Fibroblast of mammary gland (primary cell): ENCODE data around the gene CRLF2.
"Not testable (repeated sequence)": the region's sequence is repeated elsewhere in the genome, so short reads cannot be mapped to it uniquely, and the experiment has no call there.

Source experiments
- DNase-seq: peaks from one replicate; pipeline ENCODE4 v3.0.0-alpha.2; 2010; ENCODE audit warnings: low read depth
- H3K4me3 ChIP-seq: 2 replicates; pipeline ENCODE4 v1.5.1; 2011; ENCODE audit warnings: low read depth, mild to moderate bottlenecking, low read length, moderate library complexity; ENCODE audit not compliant: control insufficient read depth
- TF ChIP-seq, protein P1 (sequence below): conservative IDR thresholded peaks from 2 replicates; pipeline ENCODE4 v1.5.1; 2011; ENCODE audit warnings: low read depth, low read length, inconsistent platforms; ENCODE audit not compliant: control insufficient read depth, insufficient read depth

CRLF2 gene

GRCh38 chrX:1172496-1172895, 40.0 kb downstream of the CRLF2 start:
- no peak for DNase-seq
- H3K4me3 ChIP-seq: no peak overlapping the region
- TF ChIP-seq, protein P1, sequence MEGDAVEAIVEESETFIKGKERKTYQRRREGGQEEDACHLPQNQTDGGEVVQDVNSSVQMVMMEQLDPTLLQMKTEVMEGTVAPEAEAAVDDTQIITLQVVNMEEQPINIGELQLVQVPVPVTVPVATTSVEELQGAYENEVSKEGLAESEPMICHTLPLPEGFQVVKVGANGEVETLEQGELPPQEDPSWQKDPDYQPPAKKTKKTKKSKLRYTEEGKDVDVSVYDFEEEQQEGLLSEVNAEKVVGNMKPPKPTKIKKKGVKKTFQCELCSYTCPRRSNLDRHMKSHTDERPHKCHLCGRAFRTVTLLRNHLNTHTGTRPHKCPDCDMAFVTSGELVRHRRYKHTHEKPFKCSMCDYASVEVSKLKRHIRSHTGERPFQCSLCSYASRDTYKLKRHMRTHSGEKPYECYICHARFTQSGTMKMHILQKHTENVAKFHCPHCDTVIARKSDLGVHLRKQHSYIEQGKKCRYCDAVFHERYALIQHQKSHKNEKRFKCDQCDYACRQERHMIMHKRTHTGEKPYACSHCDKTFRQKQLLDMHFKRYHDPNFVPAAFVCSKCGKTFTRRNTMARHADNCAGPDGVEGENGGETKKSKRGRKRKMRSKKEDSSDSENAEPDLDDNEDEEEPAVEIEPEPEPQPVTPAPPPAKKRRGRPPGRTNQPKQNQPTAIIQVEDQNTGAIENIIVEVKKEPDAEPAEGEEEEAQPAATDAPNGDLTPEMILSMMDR: no peak

GRCh38 chrX:1171915-1172314, 40.5 kb downstream of the CRLF2 start:
- H3K4me3 ChIP-seq, DNase-seq: not testable (repeated sequence)

GRCh38 chrX:1170243-1170642, 42.2 kb downstream of the CRLF2 start:
- TF ChIP-seq, protein P1: no peak
- DNase-seq: no peak
- H3K4me3 ChIP-seq: no peak overlapping the region

- TF ChIP-seq, protein P1: no peak
- no peak for DNase-seq
- H3K4me3 ChIP-seq: no peak overlapping the region
Measured at GRCh38 chrX:1169189-1169588, 43.3 kb downstream of the CRLF2 start.

- TF ChIP-seq, protein P1: no peak
Measured at GRCh38 chrX:1167918-1168481, 44.4 kb downstream of the CRLF2 start.

GRCh38 chrX:1167466-1167865, 45.0 kb downstream of the CRLF2 start:
- no peak overlapping the region for H3K4me3 ChIP-seq
- TF ChIP-seq, protein P1: no peak
- DNase-seq: no peak

More at GRCh38 chrX:1167918-1168481, 44.4 kb downstream of the CRLF2 start:
- H3K4me3 ChIP-seq: no peak overlapping the region
- no peak for DNase-seq

DNA sequence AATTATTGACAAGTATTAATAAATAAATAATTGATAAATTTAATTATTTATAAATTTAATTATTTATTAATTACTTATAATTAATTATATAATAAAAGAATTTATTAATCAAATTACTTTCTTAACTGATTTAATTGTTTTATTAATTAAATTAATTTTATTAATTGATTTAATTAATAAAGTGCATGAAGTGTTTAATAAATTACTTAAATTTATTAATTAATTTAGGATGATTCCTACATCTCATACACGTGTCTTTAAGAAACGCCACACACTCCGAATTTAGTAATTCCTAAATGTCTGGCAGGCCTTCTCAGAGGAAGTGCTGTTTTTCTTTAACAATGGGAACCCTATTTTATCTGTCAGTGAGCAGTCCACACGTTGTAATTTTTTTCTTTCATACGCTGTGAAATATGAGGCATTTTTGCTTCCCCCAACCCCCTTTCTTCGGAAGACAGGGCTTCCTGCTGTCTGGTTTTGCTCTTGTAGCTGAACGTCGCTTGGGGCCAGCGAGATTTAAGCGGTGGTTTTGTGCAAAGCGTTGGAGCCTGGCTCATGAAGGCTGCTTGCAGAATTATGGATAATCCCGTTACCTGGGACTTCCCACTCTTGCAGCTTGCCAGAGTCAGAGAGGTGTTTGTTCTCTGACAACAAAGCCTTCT, 46.8 kb downstream of the CRLF2 start:
- DNase-seq: no peak
- TF ChIP-seq, protein P1: no peak
- no peak overlapping the region for H3K4me3 ChIP-seq
